NK-92 treated with Interleukin-12 subunit alpha and Interleukin-12 subunit beta, amount 100 ng/mL, for 24 hours (cell line): Measurements from ENCODE around the gene GAB4.

Source experiments
- DNase-seq: peaks from one replicate; lab custom pipeline; 2025; lab: John Stamatoyannopoulos, UW

Gene GAB4

DNA sequence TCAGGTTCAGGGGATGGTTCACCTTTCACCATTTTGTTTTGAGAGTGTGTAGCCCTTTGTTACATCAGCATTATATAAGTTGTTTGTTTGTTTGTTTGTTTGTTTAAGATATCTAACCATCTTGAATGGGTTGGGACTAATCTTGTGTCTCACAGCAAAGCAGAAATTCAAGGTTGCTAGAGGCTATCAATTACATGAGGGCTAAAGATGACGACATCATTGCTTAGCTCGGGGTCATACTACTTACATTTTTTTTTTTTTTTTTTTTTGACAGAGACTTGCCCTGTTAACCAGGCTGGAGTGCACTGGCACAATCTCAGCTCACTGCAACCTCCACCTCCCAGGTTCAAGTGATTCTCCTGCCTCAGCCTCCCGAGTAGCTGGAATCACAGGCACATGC, 95.7 kb downstream of the GAB4 start:
- no peak for DNase-seq
